GM18502 (cell line): ENCODE data around the gene WNT10A.
A peak's percentile ranks its signal among the peaks of the same experiment; 100 is the strongest.

Experiments
- ATAC-seq: cut with Tn5 transposase; IDR thresholded peaks from one replicate; pipeline ENCODE4 v1.9.1; 2021; ENCODE audit warnings: mild to moderate bottlenecking; ENCODE audit not compliant: unreplicated experiment, poor library complexity

The WNT10A gene

DNA sequence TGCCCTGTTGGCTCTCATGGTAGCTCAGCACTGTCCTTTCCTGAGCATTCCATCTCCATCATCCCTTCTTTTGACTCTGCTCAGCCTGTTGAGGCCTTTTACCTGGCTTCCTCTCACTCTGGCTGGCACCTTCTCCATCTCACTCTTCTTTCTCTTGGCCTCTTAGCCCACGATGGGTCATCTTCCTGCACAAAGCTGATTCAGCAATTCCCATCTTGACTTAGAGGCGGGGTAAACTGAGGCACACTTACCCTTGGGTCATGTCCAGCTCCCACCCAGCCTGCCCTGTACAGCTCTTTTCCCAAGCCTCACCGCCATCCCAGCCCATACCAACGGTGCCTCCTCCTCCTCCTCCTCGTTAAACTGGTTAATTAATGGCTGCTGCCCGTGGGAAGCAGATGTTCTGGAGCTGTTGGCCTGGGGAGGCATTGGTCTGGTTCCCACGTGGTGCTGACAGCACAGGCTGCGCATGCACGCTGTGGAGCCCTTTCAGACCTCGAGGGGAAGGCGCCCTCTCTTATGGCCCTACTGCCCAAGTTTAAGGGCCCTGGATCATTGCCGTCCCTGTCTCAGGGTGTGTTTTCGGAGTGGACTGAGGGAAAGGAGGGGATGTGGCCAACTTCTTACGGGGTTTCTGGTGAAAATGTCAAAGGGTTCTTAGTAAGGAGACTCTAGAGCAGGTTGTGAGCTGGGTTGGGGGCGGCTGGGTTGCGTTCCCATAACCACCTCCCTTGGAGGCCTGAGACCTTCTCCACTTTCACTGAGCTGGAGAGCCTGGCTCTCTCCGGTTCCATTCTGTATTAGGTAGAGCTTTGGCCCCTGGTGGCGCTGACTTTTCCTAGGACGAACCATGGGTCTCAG lies 10.9 kb downstream of the WNT10A start:
- no peak for ATAC-seq

- ATAC-seq, result peak; percentile 42
Observed at GRCh38 chr2:218892693-218893348, 12.2 kb downstream of the WNT10A start.

- ATAC-seq, result no peak
Observed at GRCh38 chr2:218893349-218894150, 12.9 kb downstream of the WNT10A start.

- no peak for ATAC-seq
Observed at GRCh38 chr2:218894151-218894879, 13.7 kb downstream of the WNT10A start.

GRCh38 chr2:218894880-218895157 lies 14.2 kb downstream of the WNT10A start:
- no peak for ATAC-seq

DNA sequence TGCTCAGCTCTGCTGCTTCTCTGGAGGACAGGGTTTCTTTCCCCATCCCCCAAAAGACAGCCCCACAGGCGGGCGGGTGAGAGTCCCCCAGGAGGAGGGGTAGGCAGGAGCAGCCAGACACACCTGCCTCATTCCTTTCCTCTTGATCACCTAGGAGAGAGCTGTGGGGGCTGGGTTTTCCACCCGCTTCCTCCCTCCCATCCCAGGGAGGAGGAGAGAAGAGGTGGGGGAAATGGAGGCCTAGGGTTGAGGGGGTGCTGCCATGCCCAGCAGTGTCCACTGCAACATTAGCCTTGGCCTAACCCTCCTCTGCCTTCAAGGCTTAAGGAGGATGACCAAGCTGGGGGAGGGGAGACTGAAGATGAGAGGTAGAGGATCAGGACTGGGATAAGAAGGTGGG lies 14.7 kb downstream of the WNT10A start:
- ATAC-seq, result no peak

GRCh38 chr2:218895759-218896500 lies 15.3 kb downstream of the WNT10A start:
- ATAC-seq, result peak; percentile 15

GRCh38 chr2:218896501-218897393 lies 16.1 kb downstream of the WNT10A start:
- ATAC-seq, result peak; percentile 64

- ATAC-seq, result no peak
Observed at GRCh38 chr2:218897394-218898108, 16.9 kb downstream of the WNT10A start.

- peak; percentile 37 for ATAC-seq
Observed at GRCh38 chr2:218898109-218898878, 17.6 kb downstream of the WNT10A start.

DNA sequence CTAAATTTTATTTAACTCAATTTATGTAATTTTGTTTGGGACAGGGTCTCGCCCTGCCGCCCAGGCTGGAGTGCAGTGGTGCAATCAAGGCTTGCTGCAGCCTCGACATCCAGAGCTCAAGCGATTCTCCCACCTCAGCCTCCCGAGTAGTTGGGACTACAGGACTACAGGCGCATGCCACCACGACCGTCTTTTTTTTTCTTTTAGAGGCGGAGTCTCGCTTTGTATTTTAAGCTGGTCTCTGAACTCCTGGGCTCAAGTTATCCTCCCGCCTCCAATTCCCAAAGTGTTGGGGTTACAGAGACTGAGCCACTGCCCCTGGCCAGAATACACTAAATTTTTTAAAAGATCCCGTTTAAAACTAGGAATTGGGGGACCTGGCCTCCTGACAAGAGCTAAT lies 18.5 kb downstream of the WNT10A start:
- ATAC-seq, result no peak

DNA sequence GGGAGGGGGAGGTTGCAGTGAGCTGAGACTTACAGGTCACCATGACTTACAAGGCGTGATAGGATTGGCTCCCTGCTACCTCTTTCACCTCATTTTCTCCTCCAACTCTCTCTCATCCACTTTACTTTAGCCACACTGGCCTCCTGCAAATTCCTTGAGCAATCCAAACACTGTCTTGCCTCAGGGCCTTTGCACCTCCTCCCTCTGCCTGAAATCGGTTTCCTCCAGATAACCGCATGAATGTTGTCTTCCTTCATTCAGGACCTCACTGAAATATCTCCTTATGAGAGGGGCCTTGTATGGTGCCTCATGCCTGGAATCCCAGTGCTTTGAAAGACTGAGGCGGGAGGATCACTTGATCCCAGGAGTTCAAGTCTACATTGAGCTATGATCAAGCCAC lies 21.8 kb downstream of the WNT10A start:
- no peak for ATAC-seq

DNA sequence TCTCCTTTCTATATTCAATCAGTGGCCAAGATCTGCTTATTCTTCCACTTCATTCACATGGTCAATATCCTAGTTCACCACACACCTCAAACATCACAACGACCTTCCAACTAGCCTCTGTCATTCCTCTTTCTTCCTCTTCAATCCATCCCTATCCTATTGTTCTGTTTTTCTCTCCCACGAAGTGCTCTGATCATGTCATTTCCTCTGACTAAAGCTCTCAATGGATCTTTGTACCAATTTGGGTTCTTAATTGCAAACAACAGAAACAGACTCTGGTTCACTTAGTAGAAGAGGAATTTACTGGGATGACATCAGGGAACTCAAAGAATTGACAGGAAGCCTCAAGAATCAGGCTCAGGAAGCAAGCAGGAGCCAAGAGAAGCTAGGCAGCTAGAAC lies 23.5 kb downstream of the WNT10A start:
- ATAC-seq, result no peak

GRCh38 chr2:218908721-218909619 lies 28.3 kb downstream of the WNT10A start:
- ATAC-seq, result peak; percentile 97

GRCh38 chr2:218910741-218911140 lies 30.1 kb downstream of the WNT10A start:
- no peak for ATAC-seq

DNA sequence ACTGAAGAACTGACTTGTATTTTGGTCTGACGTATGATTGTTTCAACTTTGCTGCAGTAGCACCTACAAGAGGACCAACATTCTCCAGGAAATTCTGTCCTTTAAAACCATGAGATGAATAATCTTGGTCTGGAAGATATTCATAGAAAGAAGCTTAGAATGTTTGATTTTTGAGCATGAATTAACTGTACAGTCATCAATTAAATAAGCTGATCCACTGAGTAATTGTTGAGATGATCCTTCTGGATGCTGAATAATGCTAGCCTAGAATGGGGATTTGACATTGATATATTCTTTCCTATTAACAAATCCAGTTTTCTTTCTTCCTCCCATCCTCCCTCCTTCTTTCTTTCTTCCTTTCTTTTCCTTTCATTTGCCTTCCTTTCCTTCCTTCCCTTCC lies 39.9 kb downstream of the WNT10A start:
- no peak for ATAC-seq

DNA sequence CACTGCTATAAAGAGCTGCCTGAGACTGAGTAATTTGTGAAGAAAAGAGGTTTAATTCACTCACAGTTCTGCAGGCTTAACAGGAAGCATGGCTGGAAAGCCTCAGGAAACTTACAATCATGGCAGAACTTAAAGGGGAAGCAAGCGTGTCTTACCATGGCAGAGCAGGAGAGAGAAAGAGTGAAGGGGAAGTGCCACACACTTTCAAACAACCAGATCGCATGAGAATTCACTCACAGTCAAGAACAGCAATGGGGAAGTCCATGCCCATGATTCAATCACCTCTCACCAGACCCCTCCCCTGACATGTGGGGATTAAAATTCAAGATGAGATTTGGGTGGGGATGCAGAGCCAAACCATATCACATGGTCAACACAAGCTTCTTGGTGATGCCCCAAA lies 44.1 kb downstream of the WNT10A start:
- ATAC-seq, result no peak
